AML-193 (cell line): Measurements from ENCODE around the gene MTIF2.
"Not testable (repeated sequence)": the region's sequence is repeated elsewhere in the genome, so short reads cannot be mapped to it uniquely, and the experiment has no call there.

Source experiments
- DNase-seq, 2 experiments: peaks; one replicate each; lab custom pipeline; 2025; lab: John Stamatoyannopoulos, UW

Gene MTIF2

GRCh38 chr2:55196526-55196925, 72.5 kb downstream of the MTIF2 start:
- no peak for DNase-seq

- DNase-seq: not testable (repeated sequence)
These were observed 77.1 kb downstream of the MTIF2 start for GRCh38 chr2:55191888-55192287.

- not testable (repeated sequence) for DNase-seq
These were observed 82.2 kb downstream of the MTIF2 start for GRCh38 chr2:55186837-55187236.
